Regular cardiac myocyte (primary cell): Measurements from ENCODE around the gene HRNR. TPM values are rescaled to one million over a fixed set of nuclear protein-coding genes. Genes with fewer than 3 reads are reported as not detected.

Source experiments
- total RNA-seq: library from RNA; depleted of rRNA; stranded (reverse); fragments of >200 nt; gene quantifications from 2 replicates; pipeline ENCODE4 v1.2.3, GENCODE V29; 2014

Gene HRNR
- not detected in 2 replicates for total RNA-seq

GRCh38 chr1:152224093-152224492 lies at the start of gene HRNR:
TSS of gene HRNR (minus strand) at chr1:152224193. CDS start at chr1:152223253, 940 bp downstream.

Other genes starting within 250 kb of the HRNR start
- gene S100A10, start 230.3 kb downstream of the HRNR start, total RNA-seq, result 50.8 and 85.4 TPM in 2 replicates
- gene S100A11, start 187.2 kb downstream of the HRNR start, total RNA-seq, result 33.3 and 38.5 TPM in 2 replicates
- gene TCHHL1, start 135.1 kb downstream of the HRNR start, total RNA-seq, result not detected in 2 replicates
- gene TCHH, start 108.7 kb downstream of the HRNR start, total RNA-seq, result under 0.01 TPM in 1 of 2 replicates, not detected in the other
- gene RPTN, start 65.0 kb downstream of the HRNR start, total RNA-seq, result under 0.01 TPM in 2 replicates
- gene FLG, start 101.0 kb upstream of the HRNR start, total RNA-seq, result under 0.01 TPM in 2 replicates
- not detected in 2 replicates for gene FLG2, start 135.8 kb upstream of the HRNR start, total RNA-seq
- gene CRNN, start 190.1 kb upstream of the HRNR start, total RNA-seq, result not detected in 2 replicates